Panc1 (cell line): Measurements from ENCODE around the gene GIPC3. TPM values are rescaled to one million over a fixed set of nuclear protein-coding genes. Genes with fewer than 3 reads are reported as not detected.
A peak's percentile ranks its signal among the peaks of the same experiment; 100 is the strongest.

ENCODE experiments used
- ATAC-seq: fragments of 200-7000 bp; cut with Tn5 transposase; 2 replicates; pipeline ENCODE4 v1.9.1; 2020; ENCODE audit warnings: mild to moderate bottlenecking, moderate library complexity
- Bru-seq: library from RNA; stranded (reverse); fragments of 400-500 nt; gene quantifications from one replicate; lab custom pipeline; 2021; lab: Mats Ljungman, UMichigan
- BruChase-seq, 2 experiments: library from RNA; stranded (reverse); fragments of 400-500 nt; gene quantifications; one replicate each; lab custom pipeline; 2021; lab: Mats Ljungman, UMichigan
- BruUV-seq: library from RNA; stranded (reverse); fragments of 400-500 nt; replicated peaks from 2 replicates; lab custom pipeline; 2021; lab: Mats Ljungman, UMichigan
- CTCF ChIA-PET: fragments of 300-600 bp; sonication (Branson Sonifier 250); formaldehyde crosslinking; loops from one replicate; lab custom pipeline; 2022; ENCODE audit warnings: antibody characterized with exemption; lab: Charles Lee
- POLR2A ChIA-PET: fragments of 300-600 bp; sonication (Branson Sonifier 250); formaldehyde crosslinking; loops from one replicate; lab custom pipeline; 2022; ENCODE audit warnings: antibody characterized with exemption; lab: Charles Lee
- DNase-seq: peaks from one replicate; pipeline ENCODE4 v3.0.0-alpha.2; 2010; ENCODE audit warnings: low read depth, low spot score
- H3K27ac ChIP-seq: 2 replicates; pipeline ENCODE4 v1.5.1; 2011; ENCODE audit warnings: mild to moderate bottlenecking, low read length, inconsistent platforms
- H3K27me3 ChIP-seq: fragments of 200-500 bp; sonication (Bioruptor generic); 2 replicates; pipeline ENCODE4 v1.6.0; 2014; ENCODE audit warnings: low read length, inconsistent platforms; ENCODE audit not compliant: control insufficient read depth, insufficient read depth
- H3K36me3 ChIP-seq: fragments of 200-500 bp; sonication (Bioruptor generic); 2 replicates; pipeline ENCODE4 v1.5.1; 2014; ENCODE audit warnings: inconsistent platforms, mild to moderate bottlenecking, low read length, moderate library complexity; ENCODE audit not compliant: control insufficient read depth, insufficient read depth
- H3K4me1 ChIP-seq: 2 replicates; pipeline ENCODE4 v1.5.1; 2011; ENCODE audit warnings: inconsistent platforms, mild to moderate bottlenecking, low read length, moderate library complexity; ENCODE audit not compliant: control insufficient read depth, insufficient read depth
- H3K4me3 ChIP-seq, 2 experiments: 2 replicates each; pipeline ENCODE4 v1.5.1; 2011 to 2012; ENCODE audit warnings: low read depth in 2 of 2, low read length in 2 of 2, mild to moderate bottlenecking in 2 of 2, inconsistent platforms in 1 of 2, moderate library complexity in 1 of 2
- H3K9me3 ChIP-seq: fragments of 200-500 bp; sonication (Bioruptor generic); 2 replicates; pipeline ENCODE4 v1.5.1; 2014; ENCODE audit warnings: low read depth, mild to moderate bottlenecking, inconsistent platforms, low read length, moderate library complexity; ENCODE audit not compliant: control insufficient read depth, insufficient read depth
- CTCF ChIP-seq: fragments of 450-650 bp; IDR thresholded peaks from 2 replicates; pipeline ENCODE4 v1.5.1; 2017; ENCODE audit warnings: mild to moderate bottlenecking
- POLR2AphosphoS5 ChIP-seq: IDR thresholded peaks from 2 replicates; pipeline ENCODE4 v1.6.1; 2012; ENCODE audit warnings: mild to moderate bottlenecking, low read depth, low read length, moderate library complexity
- REST ChIP-seq, 2 experiments: IDR thresholded peaks; 2 replicates each; pipeline ENCODE4 v1.6.1; 2011 to 2012; ENCODE audit warnings: low read depth in 2 of 2, control low read depth in 1 of 2, low read length in 1 of 2, mild to moderate bottlenecking in 1 of 2, moderate library complexity in 1 of 2; ENCODE audit not compliant: insufficient read depth in 1 of 2
- SIN3A ChIP-seq: IDR thresholded peaks from 2 replicates; pipeline ENCODE4 v1.6.1; 2012; ENCODE audit warnings: low read depth, mild to moderate bottlenecking, low read length, moderate library complexity, borderline replicate concordance; ENCODE audit not compliant: insufficient read depth
- TCF7L2 ChIP-seq: IDR thresholded peaks from 2 replicates; pipeline ENCODE4 v1.6.1; 2011; ENCODE audit warnings: mild to moderate bottlenecking, low read depth, low read length, inconsistent platforms
- in situ Hi-C: cut with HindIII; loops from 2 replicates; pipeline ENCODE4 v1.10.0; 2016; ENCODE audit warnings: low sequenced_read_pairs, low pct_unique_long_range_greater_than_20kb
- intact Hi-C: fragments of 100-400 bp; cut with micrococcal nuclease; formaldehyde crosslinking; loops from one replicate; pipeline ENCODE4 v1.10.0; 2022; ENCODE audit not compliant: unreplicated experiment
- long read RNA-seq: library from polyadenylated mRNA; unstranded; transcript quantifications from one replicate; pipeline ENCODE4 v2.0.0, GENCODE V29; 2021; ENCODE audit not compliant: unreplicated experiment
- polyA plus RNA-seq: library from polyadenylated mRNA; unstranded; fragments of >200 nt; gene quantifications from one replicate; pipeline ENCODE4 v1.2.1, GENCODE V29; 2012; ENCODE audit warnings: missing spikeins; ENCODE audit not compliant: insufficient read length
- total RNA-seq: library from RNA; stranded (reverse); gene quantifications from one replicate; pipeline ENCODE4 v1.2.1, GENCODE V29; 2021; ENCODE audit not compliant: unreplicated experiment

GIPC3 gene
- total RNA-seq (0.92 TPM), Bru-seq, nascent RNA (percentile 19 among the genes with signal in this experiment), BruChase-seq, experiment 1, labeled RNA remaining after a 2-hour chase (percentile 18 among the genes with signal in this experiment), BruChase-seq, experiment 2, labeled RNA remaining after a 6-hour chase (percentile 24 among the genes with signal in this experiment)
- 1.3 TPM for polyA plus RNA-seq
- long read RNA-seq, partial matches to known transcripts: 0 of 1 reads
- long read RNA-seq, other reads (novel, unspliced or antisense): 1 of 1 reads

GRCh38 chr19:3585301-3586126 lies at the start of gene GIPC3:
GIPC3 (plus strand) TSS chr19:3585478; CDS start chr19:3585598, 120 bp downstream.
- TF ChIP-seq SIN3A (no peak), TCF7L2 (no peak), CTCF (no peak), POLR2AphosphoS5 (no peak), REST (IDR thresholded peaks at IDR 0.05; ENCODE audit: insufficient read depth in 1 of 2, low read depth in 2 of 2, low read length in 1 of 2) (no peak)
- Histone ChIP-seq H3K9me3 (no peaks in the 10 kb centered on the region), H3K27ac (no peak within 1 kb of the TSS), H3K4me3 (peak within 1 kb of the TSS; percentile 22 to 37), H3K36me3 (no peaks in the 10 kb centered on the region), H3K4me1 (no peaks in the 10 kb centered on the region), H3K27me3 (no peaks in the 10 kb centered on the region)
- ChIA-PET POLR2A (no interaction called here), CTCF (interaction anchor here (0.6 kb wide), 1 partner anchor 675 kb away, joined by 6 read pairs; no protein-coding TSS in a partner anchor)
- no TSS peak for BruUV-seq
- ATAC-seq (no peak), DNase-seq (no peak)
- intact Hi-C loops: no loop called here
- in situ Hi-C loops: no loop called here

GRCh38 chr19:3535563-3535965 lies 49.7 kb upstream of the GIPC3 start:
- intact Hi-C loops: no loop called here
- no peak overlapping the region for H3K4me3 ChIP-seq
- ATAC-seq (no peak), DNase-seq (no peak)
- H3K36me3 ChIP-seq: no peaks in the 10 kb centered on the region; the same call in 1 of the 2 replicates
- H3K4me1 ChIP-seq: peaks cover 7% of the 10 kb centered on the region; the same call in 1 of the 2 replicates
- no peaks in the 10 kb centered on the region for H3K27me3 ChIP-seq
- TF ChIP-seq POLR2AphosphoS5: no peak
- TF ChIP-seq REST (IDR thresholded peaks at IDR 0.05; ENCODE audit: insufficient read depth in 1 of 2, low read depth in 2 of 2, low read length in 1 of 2): no peak
- no peak for TF ChIP-seq SIN3A
- no peak for TF ChIP-seq TCF7L2
- no peak for TF ChIP-seq CTCF
- BruUV-seq: no TSS peak
- CTCF ChIA-PET: no interaction called here
- in situ Hi-C loops: no loop called here
- no peak overlapping the region for H3K27ac ChIP-seq
- no peaks in the 10 kb centered on the region for H3K9me3 ChIP-seq
- POLR2A ChIA-PET: no interaction called here
